ENCODE measurements around the gene IQSEC2.

DNA sequence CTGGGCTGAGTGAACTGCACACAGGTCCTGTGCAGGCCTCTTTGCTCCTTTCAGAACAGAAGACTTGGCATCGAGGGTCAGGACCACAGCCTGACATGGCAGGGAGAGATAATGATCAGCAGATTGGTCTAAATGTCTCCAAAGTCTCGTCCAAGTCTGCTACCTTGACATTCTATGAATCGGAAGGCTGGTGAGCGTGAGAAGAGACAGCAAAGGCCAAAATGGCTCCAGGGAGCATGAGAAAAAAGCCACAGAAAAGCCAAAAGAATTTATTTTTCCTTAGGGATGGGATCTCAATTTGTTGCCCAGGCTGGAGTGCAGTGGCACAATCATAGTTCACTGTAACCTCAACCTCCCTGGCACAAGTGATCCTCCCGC lies 32.3 kb upstream of the IQSEC2 start:
- TF ChIP-seq ZNF274 (IDR thresholded peaks at IDR 0.05; ENCODE audit: low read depth, low read length) (no peak), YY1 (IDR thresholded peaks at IDR 0.05; ENCODE audit: insufficient read depth, insufficient read length) (no peak), SUZ12 (IDR thresholded peaks at IDR 0.05; ENCODE audit: extremely low read depth, insufficient read depth, insufficient read length) (no peak)
